HG02970 (cell line): Measurements from ENCODE around the gene PTPRN2.
"Not testable (repeated sequence)": the region's sequence is repeated elsewhere in the genome, so short reads cannot be mapped to it uniquely, and the experiment has no call there.

Source experiments
- ATAC-seq: cut with Tn5 transposase; IDR thresholded peaks from one replicate; pipeline ENCODE4 v1.9.1; 2021; ENCODE audit warnings: mild to moderate bottlenecking, moderate library complexity, moderate number of reproducible peaks; ENCODE audit not compliant: unreplicated experiment, low FRiP score

The PTPRN2 gene

DNA sequence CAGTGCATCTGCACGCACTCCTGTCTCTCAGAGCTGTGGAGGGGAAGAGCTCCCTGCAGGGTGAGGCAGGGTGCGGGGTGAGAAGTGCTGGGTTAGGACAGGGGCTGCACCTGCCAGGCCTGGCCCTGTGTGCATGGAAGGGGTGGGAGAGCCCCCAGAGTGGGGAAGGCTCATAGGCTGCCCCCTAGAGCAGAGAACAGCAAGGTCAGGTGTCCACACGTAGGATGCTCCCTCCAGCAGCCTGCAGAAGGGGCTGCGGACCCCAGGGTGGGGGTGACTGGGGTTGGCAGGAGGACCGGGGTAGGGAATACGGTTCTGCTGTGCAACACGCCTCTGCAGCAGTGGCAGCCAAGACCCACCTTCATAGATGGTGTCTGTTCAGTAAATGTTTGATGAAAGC lies 208.6 kb downstream of the PTPRN2 start:
- ATAC-seq, result no peak

DNA sequence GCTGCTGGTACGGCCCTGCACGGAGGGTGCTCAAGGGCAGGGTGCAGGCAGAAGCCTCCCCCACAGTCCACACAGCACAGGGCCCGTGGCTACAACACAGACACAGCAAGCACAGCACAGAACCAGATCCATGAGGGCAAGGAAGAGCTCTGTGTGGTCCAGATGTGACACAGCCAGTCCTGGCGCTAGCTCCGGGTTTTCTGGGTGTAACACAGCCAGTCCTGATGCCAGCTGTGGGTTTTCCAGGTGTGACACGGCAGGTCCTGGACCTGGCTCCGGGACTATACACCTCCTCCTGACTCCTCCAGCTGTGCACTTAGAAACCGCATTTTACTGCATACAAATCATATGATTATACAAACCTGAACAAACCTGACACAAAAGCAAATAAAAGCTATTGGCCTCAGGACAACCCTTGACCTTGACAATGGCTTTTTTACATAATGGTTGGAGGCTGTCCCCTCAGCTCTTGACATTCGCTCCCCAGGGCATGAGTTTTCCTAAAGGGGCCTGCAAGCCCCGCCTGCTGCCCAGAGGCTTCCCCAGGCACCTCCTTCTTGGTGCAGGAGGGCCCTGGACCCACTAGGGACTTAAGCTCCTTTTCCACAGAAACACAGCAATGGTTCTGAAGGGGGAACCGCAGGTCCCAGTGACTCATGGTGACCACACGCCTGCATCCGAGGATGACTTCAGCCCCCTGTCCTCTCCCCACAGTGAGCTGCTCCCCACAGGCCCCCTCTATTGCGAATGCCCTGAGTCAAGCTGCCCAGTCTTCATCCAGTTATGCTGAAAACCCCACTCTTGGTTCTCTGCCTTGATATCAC lies 209.6 kb downstream of the PTPRN2 start:
- ATAC-seq, result no peak

DNA sequence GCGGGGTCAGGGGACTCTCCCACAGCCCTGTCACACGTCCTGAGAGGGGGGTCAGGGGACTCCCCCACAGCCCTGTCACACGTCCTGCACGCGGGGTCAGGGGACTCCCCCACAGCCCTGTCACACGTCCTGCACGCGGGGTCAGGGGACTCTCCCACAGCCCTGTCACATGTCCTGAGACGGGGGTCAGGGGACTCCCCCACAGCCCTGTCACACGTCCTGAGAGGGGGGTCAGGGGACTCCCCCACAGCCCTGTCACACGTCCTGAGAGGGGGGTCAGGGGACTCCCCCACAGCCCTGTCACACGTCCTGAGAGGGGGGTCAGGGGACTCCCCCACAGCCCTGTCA lies 210.8 kb downstream of the PTPRN2 start:
- not testable (repeated sequence) for ATAC-seq

DNA sequence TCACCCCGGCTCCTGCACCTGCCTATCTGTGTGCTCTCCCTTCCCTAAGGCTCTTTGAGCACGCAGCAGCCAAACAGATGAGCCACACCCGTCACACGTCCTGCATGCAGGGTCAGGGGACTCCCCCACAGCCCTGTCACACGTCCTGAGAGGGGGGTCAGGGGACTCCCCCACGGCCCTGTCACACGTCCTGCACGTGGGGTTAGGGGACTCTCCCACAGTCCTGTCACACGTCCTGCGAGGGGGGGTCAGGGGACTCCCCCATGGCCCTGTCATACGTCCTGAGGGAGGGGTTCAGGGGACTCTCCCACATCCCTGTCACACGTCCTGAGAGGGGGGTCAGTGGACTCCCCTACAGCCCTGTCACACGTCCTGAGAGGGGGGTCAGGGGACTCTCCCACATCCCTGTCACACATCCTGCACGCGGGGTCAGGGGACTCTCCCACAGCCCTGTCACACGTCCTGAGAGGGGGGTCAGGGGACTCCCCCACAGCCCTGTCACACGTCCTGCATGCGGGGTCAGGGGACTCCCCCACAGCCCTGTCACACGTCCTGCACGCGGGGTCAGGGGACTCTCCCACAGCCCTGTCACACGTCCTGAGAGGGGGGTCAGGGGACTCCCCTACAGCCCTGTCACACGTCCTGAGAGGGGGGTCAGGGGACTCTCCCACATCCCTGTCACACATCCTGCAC lies 211.3 kb downstream of the PTPRN2 start:
- ATAC-seq, result not testable (repeated sequence)

DNA sequence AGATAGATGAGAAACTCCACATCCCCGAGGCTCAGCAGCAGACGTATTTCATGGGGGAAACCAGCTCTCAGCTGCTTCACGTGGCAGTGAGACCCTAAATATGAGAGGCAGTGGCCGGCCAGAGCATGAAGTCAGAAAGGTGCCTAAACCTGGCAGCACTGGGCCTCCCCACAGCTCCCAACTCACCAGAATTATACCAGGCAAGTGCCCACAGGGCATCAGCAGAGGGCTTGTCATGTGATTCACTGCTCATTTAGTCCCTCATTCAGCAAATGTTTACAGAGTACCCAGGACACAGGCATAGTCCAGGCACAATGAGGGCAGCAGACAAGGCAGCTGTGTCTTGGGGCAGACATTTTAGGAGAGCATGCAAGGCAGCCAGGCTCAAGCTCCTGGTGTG lies 212.6 kb downstream of the PTPRN2 start:
- ATAC-seq, result no peak

DNA sequence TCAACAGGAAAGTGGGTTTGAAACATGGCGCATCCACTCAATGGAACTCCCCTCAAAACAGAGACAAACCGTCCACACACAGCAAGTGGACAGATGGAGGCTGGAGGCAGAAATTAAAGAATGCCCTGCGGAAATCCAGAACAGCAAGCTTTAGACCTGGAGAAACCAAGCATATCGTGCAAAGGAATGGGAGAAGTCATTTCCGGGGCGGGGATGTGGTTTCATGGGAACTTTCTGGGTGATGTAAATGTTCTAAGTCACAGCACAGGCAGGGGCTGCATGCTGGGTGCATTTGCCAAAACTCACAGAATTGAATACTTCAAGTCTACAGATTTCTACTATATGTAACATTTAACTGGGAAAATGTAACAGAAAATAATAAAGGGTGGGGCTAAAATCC lies 213.0 kb downstream of the PTPRN2 start:
- ATAC-seq, result no peak

DNA sequence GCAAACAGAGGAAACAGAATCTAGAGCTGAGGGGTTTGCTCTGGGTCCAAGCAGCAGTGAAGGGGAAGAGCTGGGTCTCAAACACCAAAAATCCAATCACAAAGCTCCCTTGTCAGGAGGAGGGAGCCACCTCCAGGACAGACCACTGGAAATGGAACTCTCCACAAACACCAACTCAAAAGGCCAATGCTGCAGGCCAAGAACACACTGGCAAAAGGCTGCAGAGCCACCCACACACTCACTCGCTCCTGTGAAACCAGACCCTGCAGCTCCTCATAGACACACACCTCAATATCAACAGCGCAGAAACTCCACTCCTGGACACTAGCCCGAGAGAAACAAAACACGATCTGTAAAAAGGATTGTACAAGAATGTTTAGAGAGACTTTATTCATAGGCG lies 213.5 kb downstream of the PTPRN2 start:
- ATAC-seq, result no peak

DNA sequence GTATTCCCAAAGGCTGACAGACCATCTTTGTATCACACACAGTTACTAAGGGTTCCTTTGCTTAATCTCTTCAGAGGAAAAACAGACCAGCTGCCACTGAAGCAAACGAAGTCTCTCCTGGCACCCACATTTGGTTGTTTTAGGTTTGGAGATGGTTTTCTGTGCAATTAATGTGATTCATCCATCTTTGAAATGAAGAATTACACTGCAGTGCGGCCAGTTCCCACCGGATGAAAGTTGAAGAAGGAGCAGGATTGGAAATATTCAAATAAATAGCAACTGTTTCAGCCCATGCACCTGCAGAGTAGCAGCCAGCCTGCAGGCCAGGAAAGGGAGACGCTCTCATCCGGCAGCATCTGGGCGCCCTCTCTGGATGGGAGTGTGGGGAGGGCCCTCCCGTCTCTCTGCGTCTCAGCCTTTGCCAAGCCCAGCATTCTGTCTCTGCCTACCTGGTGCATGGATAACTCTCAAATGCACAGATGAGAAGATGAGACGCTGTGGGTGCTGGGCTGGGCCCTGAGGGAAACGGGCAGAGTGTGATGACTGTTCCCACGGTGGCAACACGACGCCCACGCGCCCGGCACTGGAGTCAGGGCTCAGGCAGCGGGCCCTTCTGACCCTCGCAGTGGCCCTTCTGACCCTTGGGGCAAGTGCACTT lies 214.0 kb downstream of the PTPRN2 start:
- no peak for ATAC-seq

DNA sequence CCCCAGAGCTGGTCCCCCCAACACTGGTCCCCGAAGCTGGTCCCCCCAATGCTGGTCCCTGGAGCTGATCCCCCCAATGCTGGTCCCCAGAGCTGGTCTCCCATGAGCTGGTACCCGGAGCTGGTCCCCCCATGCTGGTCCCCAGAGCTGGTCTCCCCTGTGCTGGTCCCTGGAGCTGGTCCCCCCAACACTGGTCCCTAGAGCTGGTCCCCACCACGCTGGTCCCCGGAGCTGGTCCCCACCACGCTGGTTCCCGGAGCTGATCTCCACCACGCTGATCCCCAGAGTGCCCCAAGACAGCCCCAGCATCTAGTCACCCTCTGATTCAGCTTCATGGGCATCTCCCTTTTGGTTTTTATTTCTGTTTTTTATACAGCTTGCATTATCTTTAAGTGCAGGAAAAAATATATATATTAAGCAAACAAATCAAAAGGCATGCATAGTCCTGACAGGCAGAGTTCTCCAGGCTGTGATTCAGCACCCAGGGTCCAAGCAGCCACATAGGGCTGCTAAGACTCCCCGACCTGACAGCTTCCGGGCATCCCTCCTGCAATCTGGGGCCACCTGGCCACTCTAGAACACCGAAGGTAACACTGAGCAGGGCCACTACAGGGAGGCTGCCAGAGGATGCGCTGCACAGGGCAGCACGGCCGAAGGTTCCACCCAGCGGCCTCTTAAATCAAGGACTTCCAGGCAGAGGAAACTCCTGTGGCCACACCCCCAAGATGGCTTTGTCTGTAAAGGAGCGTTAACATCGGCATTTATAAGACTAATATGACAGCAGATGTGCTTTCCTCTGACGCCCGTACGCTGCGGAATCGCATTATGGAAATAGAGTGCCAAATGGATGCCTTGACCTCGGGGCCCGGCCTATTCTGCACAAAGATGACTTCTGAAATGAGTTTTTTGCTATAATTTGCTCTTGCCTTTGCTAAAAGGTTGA lies 215.0 kb downstream of the PTPRN2 start:
- ATAC-seq, result no peak

DNA sequence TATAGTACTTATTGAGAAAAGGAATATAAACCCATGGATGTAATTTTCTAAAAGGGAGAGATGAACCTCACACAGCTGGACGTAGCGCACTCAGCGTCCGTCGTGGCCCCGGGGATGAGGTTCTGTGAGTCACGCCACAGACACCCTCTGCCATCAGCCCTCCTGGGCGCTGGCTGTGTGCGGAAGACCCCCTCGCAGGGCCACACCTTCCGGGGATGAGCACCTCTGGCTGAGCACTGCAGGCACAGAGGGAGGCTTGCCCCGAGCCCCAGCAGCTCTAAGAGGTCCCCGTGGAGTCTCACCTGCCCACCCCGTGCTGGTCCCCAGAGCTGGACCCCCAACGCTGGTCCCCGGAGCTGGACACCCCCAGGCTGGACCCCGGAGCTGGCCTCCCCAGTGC lies 215.8 kb downstream of the PTPRN2 start:
- ATAC-seq, result no peak

DNA sequence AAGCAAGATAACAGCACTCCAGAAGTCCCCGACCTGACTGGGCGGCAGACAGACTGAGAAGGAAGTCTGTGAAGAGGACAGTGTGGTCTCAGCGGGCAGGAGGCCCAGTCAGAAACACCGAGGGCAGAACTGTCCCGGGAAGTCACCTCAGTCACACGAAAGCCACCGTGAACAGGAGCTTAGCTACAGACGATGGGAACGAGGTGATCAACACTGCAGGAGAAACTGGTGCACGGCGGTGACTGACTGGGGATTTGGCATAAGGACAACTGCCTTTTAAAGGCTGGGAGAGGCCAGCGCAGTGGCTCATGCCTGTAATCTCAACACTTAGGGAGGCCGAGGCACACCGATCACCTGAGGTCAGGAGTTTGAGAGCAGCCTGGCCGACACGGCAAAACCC lies 217.8 kb downstream of the PTPRN2 start:
- ATAC-seq, result no peak

DNA sequence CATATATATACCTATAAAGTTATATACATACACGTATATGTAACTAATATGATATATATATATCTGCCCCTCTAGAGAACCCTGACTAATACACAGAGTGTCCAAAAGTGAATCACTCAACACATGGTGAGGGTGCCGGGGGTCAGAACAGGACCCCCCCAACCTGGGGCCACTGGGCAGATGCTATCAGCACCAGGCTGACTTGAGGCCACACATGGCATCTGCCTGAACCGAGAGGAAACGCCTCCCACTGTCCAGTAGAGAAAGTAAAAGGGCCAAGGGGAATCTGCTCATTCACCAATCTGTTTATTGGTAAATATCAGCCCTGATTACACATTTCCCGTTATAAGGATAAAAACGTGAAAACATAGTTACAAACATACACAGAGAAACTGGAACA lies 218.3 kb downstream of the PTPRN2 start:
- no peak for ATAC-seq

DNA sequence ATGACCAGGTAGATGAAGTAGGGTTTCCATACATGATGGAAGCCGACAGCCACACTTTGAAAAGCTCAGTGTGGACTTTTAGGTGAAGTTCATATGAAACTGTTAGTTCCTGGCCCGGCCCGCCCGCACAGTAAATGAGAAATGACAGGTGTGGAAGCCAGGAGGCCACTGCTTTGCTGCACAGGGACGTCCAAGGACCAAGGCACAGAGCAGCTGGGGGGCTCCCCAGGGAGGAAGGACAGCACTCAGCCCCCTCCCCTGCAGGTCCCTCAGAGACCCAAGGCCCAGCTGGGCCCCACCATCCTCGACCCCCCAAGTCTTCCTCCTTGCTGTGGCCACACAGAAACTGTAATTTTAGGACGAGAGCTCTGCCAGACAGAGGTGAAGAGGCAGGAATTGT lies 219.2 kb downstream of the PTPRN2 start:
- ATAC-seq, result no peak

DNA sequence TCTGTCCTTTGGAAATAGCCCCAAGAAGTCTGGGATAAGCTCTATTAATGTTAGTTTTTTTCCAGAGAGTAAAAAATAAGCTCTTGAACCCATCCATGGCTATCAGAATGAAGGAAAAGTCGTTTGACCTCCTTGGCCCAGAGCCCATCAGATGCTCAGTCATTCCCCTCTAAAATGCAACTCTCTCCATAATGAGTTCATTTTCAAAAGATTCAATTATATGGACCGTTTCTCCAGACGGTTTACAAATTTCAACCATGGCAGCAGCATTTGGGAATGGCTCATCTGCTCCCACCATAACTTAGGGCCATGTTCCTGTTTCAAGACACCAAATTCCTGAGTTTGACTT lies 220.0 kb downstream of the PTPRN2 start:
- ATAC-seq, result no peak

DNA sequence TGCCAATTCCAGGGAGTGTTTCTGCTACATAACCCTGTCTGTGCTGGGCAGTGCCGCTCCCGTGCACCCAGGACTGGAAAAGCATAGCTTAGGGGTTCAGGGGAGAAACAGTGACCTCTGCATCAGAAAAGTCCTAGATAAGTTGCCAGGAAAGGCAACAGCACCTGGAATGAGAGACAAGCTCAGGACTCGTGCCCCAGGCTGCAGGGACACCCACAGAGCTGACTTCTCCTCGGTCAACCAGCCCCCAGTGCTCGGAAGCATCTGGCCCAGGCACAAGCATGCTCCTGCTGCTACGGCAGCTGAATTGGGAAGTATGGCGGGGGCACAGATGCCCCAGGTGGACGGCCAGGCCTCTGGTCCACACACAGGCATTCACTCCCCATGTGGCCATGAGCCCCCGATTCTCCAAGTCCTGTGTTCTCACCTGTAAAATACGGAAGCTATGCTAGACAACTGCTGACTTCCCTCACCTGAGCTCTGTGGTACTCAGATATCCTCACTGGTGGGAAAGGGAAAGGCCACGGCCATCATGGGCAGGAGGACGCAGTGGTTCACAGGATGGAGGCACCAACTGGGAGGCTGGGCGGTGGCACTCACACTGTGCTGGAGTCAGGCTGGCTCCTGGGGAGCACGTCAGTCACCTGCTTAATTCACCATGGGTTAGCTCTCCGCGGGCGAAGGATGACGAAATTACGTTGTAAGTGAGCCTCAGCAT lies 220.5 kb downstream of the PTPRN2 start:
- ATAC-seq, result no peak

DNA sequence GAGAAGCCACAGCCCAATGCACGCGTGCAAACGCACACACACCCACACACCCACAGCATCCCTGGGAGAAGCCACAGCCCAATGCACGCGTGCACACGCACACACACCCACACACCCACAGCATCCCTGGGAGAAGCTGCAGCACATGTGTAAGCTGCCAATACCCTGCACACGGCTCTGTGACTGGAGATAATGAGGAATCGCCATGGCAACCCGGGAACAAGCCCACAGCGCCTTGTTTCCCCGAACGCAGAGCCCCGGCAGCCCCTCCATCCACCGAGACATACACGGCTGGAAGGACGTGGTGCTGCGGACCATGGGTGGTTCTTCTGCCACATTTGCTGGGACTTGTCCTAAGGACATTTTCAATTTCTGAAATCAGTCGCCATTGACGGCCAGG lies 221.3 kb downstream of the PTPRN2 start:
- ATAC-seq, result no peak

DNA sequence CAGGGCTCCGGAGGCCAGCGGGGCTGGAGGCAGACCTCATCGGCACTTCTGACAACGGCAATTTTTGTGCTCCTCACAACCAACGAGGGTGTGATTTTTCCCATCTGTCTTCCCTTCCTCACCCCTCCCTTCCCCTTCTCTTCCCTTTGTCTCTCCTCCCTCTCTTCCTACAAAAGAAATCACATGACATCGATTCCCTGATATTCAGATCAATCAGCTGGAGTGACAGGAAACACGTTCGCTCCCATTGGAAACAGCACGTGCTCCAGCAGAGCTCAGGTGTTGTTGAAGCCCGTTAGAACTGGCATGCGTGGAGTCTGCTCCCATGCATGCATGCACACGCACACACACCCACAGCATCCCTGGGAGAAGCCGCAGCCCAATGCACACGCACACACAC lies 222.4 kb downstream of the PTPRN2 start:
- ATAC-seq, result no peak

DNA sequence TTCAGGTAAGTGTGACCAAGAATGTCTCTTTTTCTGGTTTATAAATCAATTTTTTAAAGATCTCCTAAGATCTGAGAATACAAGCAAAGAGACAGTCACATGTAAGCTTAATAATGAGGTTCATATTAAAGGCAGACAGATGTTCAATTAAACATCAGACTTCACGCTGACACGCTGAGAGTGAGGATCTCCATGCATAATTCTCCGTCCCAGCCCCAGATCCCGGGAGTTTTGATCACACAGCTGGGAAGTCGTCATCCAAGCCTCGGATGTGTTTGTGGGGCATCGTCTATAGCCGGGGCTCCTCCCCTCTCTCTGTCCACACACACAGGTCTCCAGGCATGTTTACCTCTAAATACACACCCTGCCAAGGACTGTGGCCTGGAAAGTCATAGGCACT lies 223.2 kb downstream of the PTPRN2 start:
- ATAC-seq, result no peak

DNA sequence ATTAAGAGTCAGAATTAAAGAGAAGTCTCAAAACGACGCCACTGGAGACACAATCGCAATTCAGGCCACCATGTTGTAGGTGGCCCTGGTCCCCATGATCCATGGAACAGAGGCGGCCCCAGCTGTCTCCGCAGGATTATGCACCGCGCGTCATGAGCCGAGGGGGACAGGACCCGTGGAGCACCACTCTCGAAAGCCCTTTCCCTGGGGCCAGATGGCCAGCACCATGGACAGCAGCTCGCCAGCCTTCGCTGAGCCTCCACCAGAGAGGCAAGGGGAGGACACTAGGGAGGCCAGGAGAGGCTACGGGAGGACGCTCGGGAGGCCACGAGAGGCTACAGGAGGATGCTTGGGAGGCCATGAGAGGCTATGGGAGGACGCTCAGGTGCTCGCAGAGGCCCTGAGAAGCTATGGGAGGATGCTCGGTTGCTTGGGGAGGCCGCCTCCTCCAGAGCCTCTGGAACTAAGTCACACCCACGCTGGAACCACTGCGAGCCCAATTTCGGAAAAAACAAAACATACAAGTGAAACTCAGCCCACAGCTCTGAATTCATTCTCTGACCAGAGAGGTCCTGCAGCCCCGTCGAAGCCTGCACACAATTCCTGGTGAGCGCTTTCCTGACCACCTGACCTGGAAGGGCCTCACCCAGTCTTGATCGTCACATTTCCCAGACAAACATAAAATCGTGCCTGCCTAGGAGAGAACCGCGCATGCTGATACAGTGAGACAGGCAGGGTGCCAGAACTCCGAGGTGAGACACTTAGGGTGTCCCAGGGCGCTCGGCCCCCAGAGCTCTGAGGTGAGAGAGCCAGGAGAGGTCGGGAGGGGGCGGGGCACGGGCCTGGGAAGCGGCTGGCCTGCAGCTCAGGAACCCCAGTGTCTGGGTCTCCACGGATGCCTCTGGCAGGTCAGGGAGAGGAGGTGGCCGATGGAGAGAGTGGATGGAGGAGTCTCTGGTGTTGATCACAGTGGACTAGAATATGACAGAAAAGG lies 224.4 kb downstream of the PTPRN2 start:
- ATAC-seq, result no peak
